Esophagus squamous epithelium (tissue), 5 donors: Measurements from ENCODE around the gene SPON1. TPM values are rescaled to one million over a fixed set of nuclear protein-coding genes. Genes with fewer than 3 reads are reported as not detected.

ENCODE experiments used
- DNase-seq: peaks from one replicate; lab custom pipeline; 2025; lab: John Stamatoyannopoulos, UW
- H3K27ac ChIP-seq, 4 donors: fragments of 200-600 bp; sonication (generic); one replicate each; pipeline ENCODE4 v1.5.1; 2016 to 2019; ENCODE audit warnings: mild to moderate bottlenecking in 1 of 4
- H3K27me3 ChIP-seq, 4 donors: fragments of 200-600 bp; sonication (generic); 1 replicate in 3 of 4; 2 replicates in 1 of 4; pipeline versions ENCODE4 v1.5.1 to v1.6.0; 2017 to 2021; ENCODE audit warnings: antibody characterized with exemption in 1 of 4
- H3K36me3 ChIP-seq, 3 donors: fragments of 200-600 bp; sonication (generic); one replicate each; pipeline ENCODE4 v1.5.1; 2016 to 2019
- H3K4me1 ChIP-seq, 3 donors: fragments of 200-600 bp; sonication (generic); one replicate each; pipeline ENCODE4 v1.5.1; 2017 to 2019
- H3K4me3 ChIP-seq, 4 donors: fragments of 200-600 bp; sonication (generic); 1 replicate in 3 of 4; 2 replicates in 1 of 4; pipeline ENCODE4 v1.5.1; 2016 to 2019; ENCODE audit warnings: mild to moderate bottlenecking in 2 of 4, moderate library complexity in 1 of 4
- H3K9me3 ChIP-seq, 3 donors: fragments of 200-600 bp; sonication (generic); one replicate each; pipeline ENCODE4 v1.5.1; 2016 to 2019
- POLR2A ChIP-seq, 4 donors: fragments of 450-650 bp; IDR thresholded peaks; one replicate each; pipeline ENCODE4 v1.6.1; 2017; ENCODE audit warnings: antibody characterized with exemption in 4 of 4, mild to moderate bottlenecking in 4 of 4, moderate library complexity in 3 of 4
- WGBS, 2 donors: methylation state at CpG; one replicate each; pipeline ENCODE4 v1.1.5; 2018; 5-methylcytosine and 5-hydroxymethylcytosine counted together
- intact Hi-C: fragments of 100-400 bp; cut with DNase I; formaldehyde crosslinking; loops from one replicate; pipeline ENCODE4 v1.15.0; 2022
- total RNA-seq, 4 donors: library from RNA; depleted of rRNA; stranded (reverse); fragments of >200 nt; gene quantifications; one replicate each; pipeline ENCODE4 v1.1.0, GENCODE V29; 2016
- TF ChIP-seq, protein P1 (sequence below), 6 experiments: fragments of 450-650 bp in 4 of 6; fragments of 200-600 bp in 2 of 6; sonication (generic) in 2 of 6; IDR thresholded peaks; one replicate each; pipeline ENCODE4 v1.5.1; 2016 to 2019; ENCODE audit warnings: antibody characterized with exemption in 6 of 6, mild to moderate bottlenecking in 4 of 6, moderate library complexity in 4 of 6
- donor health status: DM: yes; HTN: yes; CAD: no.

The SPON1 gene
- total RNA-seq, 4 donors from 2014 or later: 1.6 to 44.4 (median 6.5) TPM

DNA sequence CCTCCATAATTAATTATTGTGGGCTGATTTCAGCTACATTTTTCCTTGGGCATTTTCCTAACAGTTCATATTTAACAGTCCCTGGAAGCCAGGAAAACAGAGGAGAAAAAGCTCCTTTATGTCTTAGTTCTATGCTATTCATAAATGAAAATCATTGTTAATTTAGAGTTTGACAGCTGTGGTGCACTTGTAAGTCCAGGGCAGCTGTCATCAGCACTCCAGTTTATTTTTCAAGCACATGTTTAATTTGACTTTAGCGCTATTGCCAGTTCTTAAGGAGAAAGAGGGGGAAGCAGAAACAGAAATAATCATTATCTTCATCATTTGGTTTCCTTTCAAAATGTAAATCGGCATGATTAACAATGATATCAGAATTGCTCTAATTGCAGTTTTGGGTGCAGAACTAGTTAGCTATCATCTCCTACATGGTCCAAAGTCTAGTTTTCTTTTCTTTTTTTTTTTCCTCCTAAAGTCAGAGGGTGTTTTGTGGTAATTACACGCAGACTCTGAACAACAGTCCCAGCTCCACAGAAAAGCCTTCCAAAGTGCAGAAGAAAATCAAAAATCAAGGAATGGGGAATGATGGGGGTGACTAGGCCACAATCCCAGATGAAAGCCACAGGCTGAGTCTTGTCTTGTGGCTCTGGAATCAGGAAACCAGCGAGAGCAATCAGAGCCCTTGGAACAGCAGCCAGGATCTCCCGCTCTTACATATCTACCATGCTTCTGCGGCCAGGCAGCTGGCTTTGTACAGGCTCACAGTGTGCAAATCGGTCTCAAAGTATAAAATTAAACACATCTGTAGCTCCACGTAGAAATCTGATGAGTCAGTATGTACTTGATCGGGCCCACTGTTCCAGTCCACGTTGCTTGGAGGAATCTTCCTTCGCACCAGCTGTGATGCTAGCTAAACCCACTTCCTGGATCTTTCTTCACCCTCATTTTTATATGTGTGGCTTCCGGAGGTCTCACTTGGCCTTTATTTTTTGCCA lies 91.9 kb downstream of the SPON1 start:
- Histone ChIP-seq H3K9me3 (no peaks in the 10 kb centered on the region), H3K4me1 (peaks cover 0 to 18% (median 0%) of the 10 kb centered on the region in 3 donors), H3K4me3 (no peak overlapping the region), H3K36me3 (no peaks in the 10 kb centered on the region), H3K27me3 (no peaks in the 10 kb centered on the region), H3K27ac (peak overlapping the region in 1 of 4 donors; percentile 31)
- TF ChIP-seq, protein P1, sequence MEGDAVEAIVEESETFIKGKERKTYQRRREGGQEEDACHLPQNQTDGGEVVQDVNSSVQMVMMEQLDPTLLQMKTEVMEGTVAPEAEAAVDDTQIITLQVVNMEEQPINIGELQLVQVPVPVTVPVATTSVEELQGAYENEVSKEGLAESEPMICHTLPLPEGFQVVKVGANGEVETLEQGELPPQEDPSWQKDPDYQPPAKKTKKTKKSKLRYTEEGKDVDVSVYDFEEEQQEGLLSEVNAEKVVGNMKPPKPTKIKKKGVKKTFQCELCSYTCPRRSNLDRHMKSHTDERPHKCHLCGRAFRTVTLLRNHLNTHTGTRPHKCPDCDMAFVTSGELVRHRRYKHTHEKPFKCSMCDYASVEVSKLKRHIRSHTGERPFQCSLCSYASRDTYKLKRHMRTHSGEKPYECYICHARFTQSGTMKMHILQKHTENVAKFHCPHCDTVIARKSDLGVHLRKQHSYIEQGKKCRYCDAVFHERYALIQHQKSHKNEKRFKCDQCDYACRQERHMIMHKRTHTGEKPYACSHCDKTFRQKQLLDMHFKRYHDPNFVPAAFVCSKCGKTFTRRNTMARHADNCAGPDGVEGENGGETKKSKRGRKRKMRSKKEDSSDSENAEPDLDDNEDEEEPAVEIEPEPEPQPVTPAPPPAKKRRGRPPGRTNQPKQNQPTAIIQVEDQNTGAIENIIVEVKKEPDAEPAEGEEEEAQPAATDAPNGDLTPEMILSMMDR (IDR thresholded peaks at IDR 0.05): no peak
- TF ChIP-seq POLR2A (IDR thresholded peaks at IDR 0.05): no peak
- 42 to 44% methylated on average over 12 of the region's 12 CpGs for WGBS, 2 donors
- intact Hi-C loops: no loop called here
- no peak for DNase-seq

DNA sequence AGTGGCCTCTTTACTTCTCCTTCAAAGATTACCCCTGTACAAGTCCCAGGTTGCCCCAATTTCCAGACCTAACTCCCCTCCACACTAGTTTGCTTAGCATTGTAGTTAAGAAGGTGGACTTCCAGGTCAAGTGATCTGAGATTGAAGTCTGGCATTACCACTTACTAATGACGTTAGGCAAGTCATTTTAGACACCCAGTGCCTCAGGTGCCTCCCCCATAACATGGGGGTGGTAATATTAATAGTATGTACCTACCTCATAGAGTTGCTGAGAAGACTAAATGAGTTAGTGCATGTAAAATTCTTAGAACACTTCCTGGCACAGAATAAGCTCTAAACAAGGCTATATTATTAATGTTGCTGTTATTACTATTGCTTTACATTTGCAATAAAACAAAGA lies 93.4 kb downstream of the SPON1 start:
- intact Hi-C loops: no loop called here
- 65 to 78% methylated on average over 1 of the region's 1 CpG for WGBS, 2 donors
- DNase-seq: no peak
- no peaks in the 10 kb centered on the region for H3K27me3 ChIP-seq
- no peak overlapping the region for H3K4me3 ChIP-seq
- TF ChIP-seq, protein P1 (IDR thresholded peaks at IDR 0.05): no peak
- TF ChIP-seq POLR2A (IDR thresholded peaks at IDR 0.05): no peak
- no peak overlapping the region for H3K27ac ChIP-seq
- H3K4me1 ChIP-seq: peaks cover 0 to 21% (median 0%) of the 10 kb centered on the region in 3 donors
- H3K36me3 ChIP-seq: no peaks in the 10 kb centered on the region
- H3K9me3 ChIP-seq: no peaks in the 10 kb centered on the region

DNA sequence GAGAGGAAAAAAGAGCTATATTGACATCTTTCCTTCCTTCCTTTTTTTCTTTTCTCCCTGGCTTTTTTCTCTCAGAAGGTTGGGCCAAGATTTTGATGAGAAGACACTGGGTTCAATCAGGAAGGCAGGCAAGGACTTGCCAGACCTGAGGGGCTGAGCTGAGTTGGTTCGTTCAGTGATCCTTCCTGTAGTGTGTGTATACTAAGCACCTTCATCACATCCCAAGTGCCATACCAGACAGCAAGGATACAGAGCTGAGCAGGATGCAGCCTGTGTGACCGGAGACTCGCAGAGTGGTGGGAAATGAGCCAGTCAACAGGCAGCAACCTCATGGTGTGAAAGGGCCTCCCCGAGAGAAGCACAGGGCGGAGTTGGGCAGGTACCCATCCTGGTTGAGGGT lies 95.5 kb downstream of the SPON1 start:
- intact Hi-C loops: no loop called here
- no peak for DNase-seq

DNA sequence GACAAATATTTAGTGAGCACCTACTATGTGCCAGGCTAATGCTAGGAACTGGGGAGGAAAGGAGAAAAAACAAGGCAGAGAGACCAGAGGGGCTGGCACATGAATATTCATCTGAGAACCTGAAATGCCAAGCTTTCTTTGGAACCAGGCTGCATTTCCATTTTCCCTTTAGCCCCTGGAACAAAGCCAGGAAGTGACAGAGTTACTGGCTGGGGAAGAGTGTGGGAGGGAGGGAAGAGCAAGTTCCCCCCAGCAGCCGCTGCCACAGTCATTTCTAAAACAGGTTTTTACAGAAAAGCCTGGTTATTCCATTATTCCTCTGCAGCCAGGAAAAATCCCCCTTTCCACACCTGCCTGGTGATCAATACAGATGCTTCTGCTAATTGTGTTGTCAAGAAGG lies 97.0 kb downstream of the SPON1 start:
- intact Hi-C loops: no loop called here
- 0 to 8% methylated on average over 1 of the region's 1 CpG for WGBS, 2 donors
- Histone ChIP-seq H3K27me3 (no peaks in the 10 kb centered on the region), H3K4me3 (no peak overlapping the region), H3K9me3 (no peaks in the 10 kb centered on the region), H3K4me1 (peaks cover 0 to 11% (median 0%) of the 10 kb centered on the region in 3 donors), H3K36me3 (no peaks in the 10 kb centered on the region), H3K27ac (no peak overlapping the region)
- TF ChIP-seq POLR2A (IDR thresholded peaks at IDR 0.05): no peak
- TF ChIP-seq, protein P1 (IDR thresholded peaks at IDR 0.05): no peak
- no peak for DNase-seq

More for the DNA sequence above, 95.5 kb downstream of the SPON1 start:
- WGBS, 2 donors: 37 to 48% methylated on average over 2 to 5 of the region's 5 CpGs
- Histone ChIP-seq H3K9me3 (no peaks in the 10 kb centered on the region), H3K27ac (no peak overlapping the region), H3K36me3 (no peaks in the 10 kb centered on the region), H3K4me3 (no peak overlapping the region), H3K27me3 (no peaks in the 10 kb centered on the region), H3K4me1 (peaks cover 0 to 21% (median 0%) of the 10 kb centered on the region in 3 donors)
- TF ChIP-seq, protein P1 (IDR thresholded peaks at IDR 0.05): no peak
- no peak for TF ChIP-seq POLR2A (IDR thresholded peaks at IDR 0.05)

DNA sequence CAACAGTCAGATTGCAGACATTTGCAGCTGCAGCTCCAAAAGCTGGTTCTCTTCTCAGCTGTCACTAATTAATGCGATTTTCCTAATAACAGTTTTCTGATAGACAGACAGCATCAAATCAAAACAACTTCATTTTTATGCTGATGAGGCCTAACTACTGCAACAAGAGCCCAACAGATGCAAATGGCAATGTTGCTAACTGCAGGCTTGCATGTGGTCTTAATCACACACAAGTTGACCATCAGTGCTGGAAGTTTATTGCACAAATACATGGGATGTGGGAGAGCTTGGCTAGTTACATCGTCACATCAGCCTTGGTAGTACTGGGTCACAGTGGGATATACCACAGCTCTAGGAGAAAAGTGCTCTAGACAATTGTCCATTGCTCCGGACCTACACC lies 99.2 kb downstream of the SPON1 start:
- DNase-seq: no peak
- Histone ChIP-seq H3K27me3 (no peaks in the 10 kb centered on the region), H3K27ac (no peak overlapping the region), H3K9me3 (no peaks in the 10 kb centered on the region), H3K36me3 (no peaks in the 10 kb centered on the region), H3K4me1 (peaks cover 0 to 16% (median 0%) of the 10 kb centered on the region in 3 donors), H3K4me3 (no peak overlapping the region)
- 87 to 95% methylated on average over 2 to 3 of the region's 3 CpGs for WGBS, 2 donors
- intact Hi-C loops: no loop called here
- TF ChIP-seq, protein P1 (IDR thresholded peaks at IDR 0.05): no peak
- no peak for TF ChIP-seq POLR2A (IDR thresholded peaks at IDR 0.05)
